ENCODE measurements around the gene ZNF407.

The ZNF407 gene

GRCh38 chr18:74674487-74674886 is 76.8 kb downstream of the ZNF407 start:
- Histone ChIP-seq H3K36me3 (replicated peaks; ENCODE audit: insufficient read depth, low read length) (no peaks in the 10 kb centered on the region), H3K9me2 (replicated peaks; ENCODE audit: insufficient read depth, low read length) (no peaks in the 10 kb centered on the region), H3K9me3 (replicated peaks; ENCODE audit: insufficient read depth, low read length) (no peaks in the 10 kb centered on the region), H3K27me3 (replicated peaks; ENCODE audit: insufficient read depth, low read length) (no peaks in the 10 kb centered on the region), H3K9ac (ENCODE audit: low read length) (no peak overlapping the region), H3K4me1 (ENCODE audit: low read length) (no peaks in the 10 kb centered on the region), H3K27ac (ENCODE audit: low read length) (no peak overlapping the region), H3K4me3 (ENCODE audit: low read length) (no peak overlapping the region), H3K79me2 (ENCODE audit: low read length) (no peaks in the 10 kb centered on the region), H4K20me1 (ENCODE audit: insufficient read depth, low read length) (no peaks in the 10 kb centered on the region), H3K4me2 (ENCODE audit: low read depth, low read length) (no peak overlapping the region), H2AFZ (ENCODE audit: low read length) (no peak overlapping the region), H3F3A (ENCODE audit: insufficient read depth, low read length) (no peaks in the 10 kb centered on the region)
- TF ChIP-seq EZH2 (optimal IDR thresholded peaks at IDR 0.05; ENCODE audit: low read depth, low read length), result no peak
- TF ChIP-seq EZH2phosphoT487 (IDR thresholded peaks at IDR 0.05; ENCODE audit: low read length), result no peak
- TF ChIP-seq CTCF (IDR thresholded peaks at IDR 0.05; ENCODE audit: low read length), result no peak
- no peak for DNase-seq

GRCh38 chr18:74679006-74679678 is 81.5 kb downstream of the ZNF407 start:
- Histone ChIP-seq H3K4me1 (ENCODE audit: low read length) (no peaks in the 10 kb centered on the region), H3K36me3 (replicated peaks; ENCODE audit: insufficient read depth, low read length) (no peaks in the 10 kb centered on the region), H3K9me3 (replicated peaks; ENCODE audit: insufficient read depth, low read length) (no peaks in the 10 kb centered on the region), H2AFZ (ENCODE audit: low read length) (no peak overlapping the region), H3K9ac (ENCODE audit: low read length) (no peak overlapping the region), H3K9me2 (replicated peaks; ENCODE audit: insufficient read depth, low read length) (no peaks in the 10 kb centered on the region), H3K27me3 (replicated peaks; ENCODE audit: insufficient read depth, low read length) (no peaks in the 10 kb centered on the region), H3K27ac (ENCODE audit: low read length) (no peak overlapping the region), H3F3A (ENCODE audit: insufficient read depth, low read length) (no peaks in the 10 kb centered on the region), H3K4me2 (ENCODE audit: low read depth, low read length) (no peak overlapping the region), H4K20me1 (ENCODE audit: insufficient read depth, low read length) (no peaks in the 10 kb centered on the region), H3K4me3 (ENCODE audit: low read length) (no peak overlapping the region), H3K79me2 (ENCODE audit: low read length) (no peaks in the 10 kb centered on the region)
- TF ChIP-seq CTCF (IDR thresholded peaks at IDR 0.05; ENCODE audit: low read length) (no peak), EZH2phosphoT487 (IDR thresholded peaks at IDR 0.05; ENCODE audit: low read length) (no peak), EZH2 (optimal IDR thresholded peaks at IDR 0.05; ENCODE audit: low read depth, low read length) (no peak)
- no peak for DNase-seq

- H3K79me2 ChIP-seq (ENCODE audit: low read length), result no peaks in the 10 kb centered on the region
- H3K9ac ChIP-seq (ENCODE audit: low read length), result no peak overlapping the region
- H3K9me2 ChIP-seq (replicated peaks; ENCODE audit: insufficient read depth, low read length), result no peaks in the 10 kb centered on the region
- no peaks in the 10 kb centered on the region for H4K20me1 ChIP-seq (ENCODE audit: insufficient read depth, low read length)
- no peak overlapping the region for H3K4me3 ChIP-seq (ENCODE audit: low read length)
- H3K4me1 ChIP-seq (ENCODE audit: low read length), result no peaks in the 10 kb centered on the region
- H3K27me3 ChIP-seq (replicated peaks; ENCODE audit: insufficient read depth, low read length), result no peaks in the 10 kb centered on the region
- no peak overlapping the region for H3K27ac ChIP-seq (ENCODE audit: low read length)
- H3K9me3 ChIP-seq (replicated peaks; ENCODE audit: insufficient read depth, low read length), result no peaks in the 10 kb centered on the region
- no peak for DNase-seq
- H3K36me3 ChIP-seq (replicated peaks; ENCODE audit: insufficient read depth, low read length), result no peaks in the 10 kb centered on the region
- TF ChIP-seq EZH2phosphoT487 (IDR thresholded peaks at IDR 0.05; ENCODE audit: low read length) (no peak), CTCF (IDR thresholded peaks at IDR 0.05; ENCODE audit: low read length) (no peak), EZH2 (optimal IDR thresholded peaks at IDR 0.05; ENCODE audit: low read depth, low read length) (no peak)
- no peaks in the 10 kb centered on the region for H3F3A ChIP-seq (ENCODE audit: insufficient read depth, low read length)
- no peak overlapping the region for H2AFZ ChIP-seq (ENCODE audit: low read length)
- H3K4me2 ChIP-seq (ENCODE audit: low read depth, low read length), result no peak overlapping the region
Observed at GRCh38 chr18:74679679-74680076, 82.0 kb downstream of the ZNF407 start.

Measured in MM.1S (cell line).